Endothelial cell of umbilical vein (primary cell): ENCODE results near the gene CACNA1A. TPM values are rescaled to one million over a fixed set of nuclear protein-coding genes. Genes with fewer than 3 reads are reported as not detected.

Experiments
- BruUV-seq: library from RNA; stranded (reverse); fragments of 400-500 nt; replicated peaks from 2 replicates; lab custom pipeline; 2021; lab: Mats Ljungman, UMichigan
- CTCF ChIA-PET: fragments of 300-600, 350-600 bp; sonication (Branson Sonifier 250); formaldehyde crosslinking; loops from one replicate; lab custom pipeline; 2021; ENCODE audit warnings: antibody characterized with exemption, inconsistent platforms; lab: Charles Lee
- POLR2A ChIA-PET: fragments of 300-600, 350-600 bp; sonication (Branson Sonifier 250); formaldehyde crosslinking; loops from one replicate; lab custom pipeline; 2021; ENCODE audit warnings: antibody characterized with exemption, inconsistent platforms; lab: Charles Lee
- DNase-seq: peaks from one replicate; pipeline ENCODE4 v3.0.0-alpha.2; 2011; ENCODE audit warnings: low read depth, low spot score
- FAIRE-seq: peaks from 2 replicates; lab custom pipeline; 2011; peaks lifted over from hg19 to GRCh38; lab: Jason Lieb, UNC
- H2AFZ ChIP-seq: 2 replicates; pipeline ENCODE4 v1.6.0; 2012; ENCODE audit warnings: low read depth, low read length, control low read depth, inconsistent platforms
- H3K27ac ChIP-seq: 2 replicates; pipeline ENCODE4 v1.5.1; 2011; ENCODE audit warnings: low read depth, mild to moderate bottlenecking, control low read depth, low read length, moderate library complexity; ENCODE audit not compliant: insufficient read depth
- H3K27me3 ChIP-seq, 2 experiments: 2 replicates each; pipeline versions ENCODE4 v1.6.0 to v1.6.1; 2011; ENCODE audit warnings: low read length in 2 of 2, mixed read lengths in 1 of 2; ENCODE audit not compliant: control insufficient read depth in 2 of 2, insufficient read depth in 2 of 2
- H3K36me3 ChIP-seq, 2 experiments: 2 replicates in 1 of 2; 3 replicates in 1 of 2; pipeline ENCODE4 v1.5.1; 2011; ENCODE audit warnings: low read length in 2 of 2, mild to moderate bottlenecking in 1 of 2, moderate library complexity in 1 of 2; ENCODE audit not compliant: control insufficient read depth in 2 of 2, insufficient read depth in 2 of 2; ENCODE audit errors: extremely low read depth in 1 of 2
- H3K4me1 ChIP-seq: 3 replicates; pipeline ENCODE4 v1.5.1; 2011; ENCODE audit warnings: mild to moderate bottlenecking, low read length; ENCODE audit not compliant: control insufficient read depth, insufficient read depth; ENCODE audit errors: extremely low read depth
- H3K4me2 ChIP-seq: 2 replicates; pipeline ENCODE4 v1.6.1; 2011; ENCODE audit warnings: low read length, control low read depth, mixed read lengths; ENCODE audit not compliant: insufficient read depth
- H3K4me3 ChIP-seq, 3 experiments: fragments of 200-600 bp in 1 of 3; sonication (generic), shearing (Covaris generic) in 1 of 3; replicated peaks in 1 of 3; 2 replicates each; pipeline ENCODE4 v1.5.1; 2011 to 2016; ENCODE audit warnings: control low read depth in 3 of 3, low read length in 3 of 3, mild to moderate bottlenecking in 2 of 3, inconsistent platforms in 1 of 3, low read depth in 1 of 3, moderate library complexity in 1 of 3; ENCODE audit not compliant: insufficient read depth in 1 of 3
- H3K79me2 ChIP-seq: 2 replicates; pipeline ENCODE4 v1.6.0; 2012; ENCODE audit warnings: low read length, inconsistent platforms; ENCODE audit not compliant: control insufficient read depth, insufficient read depth
- H3K9ac ChIP-seq: replicated peaks from 2 replicates; pipeline ENCODE3; 2011; ENCODE audit warnings: low read length, control low read depth; ENCODE audit not compliant: insufficient read depth; ENCODE audit errors: extremely low read depth
- H3K9me1 ChIP-seq: replicated peaks from 3 replicates; pipeline ENCODE4 v1.6.0; 2011; ENCODE audit warnings: mild to moderate bottlenecking, low read length; ENCODE audit not compliant: control insufficient read depth, insufficient read depth; ENCODE audit errors: extremely low read depth
- H3K9me3 ChIP-seq: replicated peaks from 2 replicates; pipeline ENCODE4 v1.5.1; 2012; ENCODE audit warnings: low read length, inconsistent platforms; ENCODE audit not compliant: control insufficient read depth, insufficient read depth
- H4K20me1 ChIP-seq: replicated peaks from 2 replicates; pipeline ENCODE3; 2011; ENCODE audit warnings: mild to moderate bottlenecking, low read length; ENCODE audit not compliant: control insufficient read depth, insufficient read depth; ENCODE audit errors: extremely low read depth
- EZH2 ChIP-seq: IDR thresholded peaks from 2 replicates; pipeline ENCODE4 v1.6.1; 2012; ENCODE audit warnings: borderline replicate concordance, low read depth, mild to moderate bottlenecking, moderate library complexity, low read length, inconsistent platforms; ENCODE audit not compliant: severe bottlenecking
- FOS ChIP-seq: IDR thresholded peaks from 2 replicates; pipeline ENCODE4 v1.6.1; 2011; ENCODE audit warnings: mild to moderate bottlenecking, low read length, moderate library complexity, borderline replicate concordance; ENCODE audit not compliant: insufficient read depth
- GATA2 ChIP-seq: IDR thresholded peaks from 2 replicates; pipeline ENCODE4 v1.7.0; 2011; ENCODE audit warnings: low read depth, mild to moderate bottlenecking, moderate library complexity, mixed read lengths, low read length; ENCODE audit not compliant: insufficient read length, insufficient read depth
- JUN ChIP-seq: IDR thresholded peaks from 2 replicates; pipeline ENCODE4 v1.6.1; 2011; ENCODE audit warnings: borderline replicate concordance, low read depth; ENCODE audit not compliant: insufficient read length, insufficient read depth
- MYC ChIP-seq: IDR thresholded peaks from one replicate; pipeline ENCODE4 v1.6.1; 2011; ENCODE audit warnings: mild to moderate bottlenecking, low read depth, low read length
- POLR2A ChIP-seq: IDR thresholded peaks from 2 replicates; pipeline ENCODE4 v1.6.1; 2012; ENCODE audit warnings: low read depth, mild to moderate bottlenecking, control low read depth, low read length
- POLR2AphosphoS5 ChIP-seq: IDR thresholded peaks from 2 replicates; pipeline ENCODE4 v1.6.1; 2012; ENCODE audit warnings: low read depth, mild to moderate bottlenecking, control low read depth, low read length, moderate library complexity; ENCODE audit not compliant: insufficient read depth
- dilution Hi-C: fragments of 300-500 bp; cut with MboI; formaldehyde crosslinking; loops from one replicate; pipeline ENCODE4 v1.15.0; 2019; ENCODE audit warnings: low sequenced_read_pairs; ENCODE audit not compliant: extremely low pct_ligation_motif_present
- intact Hi-C: fragments of 100-400 bp; cut with micrococcal nuclease; formaldehyde crosslinking; loops from one replicate; pipeline ENCODE4 v1.10.0; 2022
- polyA plus RNA-seq, 4 experiments: library from polyadenylated mRNA; depleted of rRNA in 3 of 4; stranded (reverse) in 3 of 4; unstranded in 1 of 4; fragments of >200 nt; gene quantifications; 2 replicates each; pipeline versions ENCODE4 v1.2.1 to v1.2.3, GENCODE V29; 2011 to 2012; ENCODE audit warnings: missing spikeins in 1 of 4
- total RNA-seq: library from RNA; stranded (reverse); gene quantifications from 2 replicates; pipeline ENCODE4 v1.2.3, GENCODE V29; 2021
- TF ChIP-seq, protein P1 (sequence below): IDR thresholded peaks from 2 replicates; pipeline ENCODE4 v1.6.1; 2011; ENCODE audit not compliant: insufficient read depth, insufficient read length
- TF ChIP-seq, protein P2 (sequence below), 2 donors: IDR thresholded peaks; 1 replicate in 1 of 2; 2 replicates in 1 of 2; pipeline ENCODE4 v1.5.1; 2011; ENCODE audit warnings: low read length in 2 of 2, mild to moderate bottlenecking in 2 of 2, moderate library complexity in 2 of 2, control low read depth in 1 of 2, inconsistent platforms in 1 of 2, low read depth in 1 of 2; ENCODE audit not compliant: insufficient read depth in 1 of 2; ENCODE audit errors: extremely low read depth in 1 of 2

CACNA1A gene
- total and polyA plus RNA-seq, 2 donors (not counting 3 experiments of a cell fraction or from before 2014, with no cell fraction given), result 0.17 to 0.38 TPM

DNA sequence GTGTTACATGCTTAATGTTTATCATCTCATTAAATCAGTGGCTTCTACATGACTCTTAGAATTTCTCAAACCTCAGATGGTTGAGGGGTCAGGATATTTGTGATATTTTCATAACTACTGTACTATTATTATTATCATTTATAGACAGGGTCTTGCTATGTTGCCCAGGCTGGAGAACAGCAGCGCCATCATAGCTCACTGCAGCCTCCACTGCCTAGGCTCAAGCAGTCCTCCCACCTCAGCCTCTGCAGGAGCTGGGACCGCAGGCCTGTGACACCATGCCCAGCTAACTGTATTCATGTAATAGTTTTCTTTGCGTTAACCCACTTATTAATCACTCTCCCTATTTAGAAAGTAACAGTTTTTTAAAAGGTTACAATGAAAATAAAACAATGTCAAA is 346.6 kb downstream of the CACNA1A start:
- Histone ChIP-seq H3K36me3 (no peaks in the 10 kb centered on the region), H3K4me3 (no peak overlapping the region), H3K4me1 (peaks cover 40% of the 10 kb centered on the region), H3K9ac (no peak overlapping the region), H3K79me2 (peaks cover 6% of the 10 kb centered on the region), H3K9me3 (no peaks in the 10 kb centered on the region), H2AFZ (no peak overlapping the region), H3K9me1 (no peaks in the 10 kb centered on the region), H4K20me1 (no peaks in the 10 kb centered on the region), H3K4me2 (no peak overlapping the region), H3K27me3 (no peaks in the 10 kb centered on the region), H3K27ac (no peak overlapping the region)
- intact Hi-C loops, result no loop called here
- ChIA-PET POLR2A (no interaction called here), CTCF (no interaction called here)
- no peak for TF ChIP-seq MYC
- TF ChIP-seq, protein P1, sequence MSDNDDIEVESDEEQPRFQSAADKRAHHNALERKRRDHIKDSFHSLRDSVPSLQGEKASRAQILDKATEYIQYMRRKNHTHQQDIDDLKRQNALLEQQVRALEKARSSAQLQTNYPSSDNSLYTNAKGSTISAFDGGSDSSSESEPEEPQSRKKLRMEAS, result no peak
- no peak for TF ChIP-seq GATA2
- TF ChIP-seq POLR2A, result no peak
- TF ChIP-seq JUN, result no peak
- no peak for TF ChIP-seq EZH2
- no peak for TF ChIP-seq POLR2AphosphoS5
- TF ChIP-seq FOS, result no peak
- TF ChIP-seq, protein P2, sequence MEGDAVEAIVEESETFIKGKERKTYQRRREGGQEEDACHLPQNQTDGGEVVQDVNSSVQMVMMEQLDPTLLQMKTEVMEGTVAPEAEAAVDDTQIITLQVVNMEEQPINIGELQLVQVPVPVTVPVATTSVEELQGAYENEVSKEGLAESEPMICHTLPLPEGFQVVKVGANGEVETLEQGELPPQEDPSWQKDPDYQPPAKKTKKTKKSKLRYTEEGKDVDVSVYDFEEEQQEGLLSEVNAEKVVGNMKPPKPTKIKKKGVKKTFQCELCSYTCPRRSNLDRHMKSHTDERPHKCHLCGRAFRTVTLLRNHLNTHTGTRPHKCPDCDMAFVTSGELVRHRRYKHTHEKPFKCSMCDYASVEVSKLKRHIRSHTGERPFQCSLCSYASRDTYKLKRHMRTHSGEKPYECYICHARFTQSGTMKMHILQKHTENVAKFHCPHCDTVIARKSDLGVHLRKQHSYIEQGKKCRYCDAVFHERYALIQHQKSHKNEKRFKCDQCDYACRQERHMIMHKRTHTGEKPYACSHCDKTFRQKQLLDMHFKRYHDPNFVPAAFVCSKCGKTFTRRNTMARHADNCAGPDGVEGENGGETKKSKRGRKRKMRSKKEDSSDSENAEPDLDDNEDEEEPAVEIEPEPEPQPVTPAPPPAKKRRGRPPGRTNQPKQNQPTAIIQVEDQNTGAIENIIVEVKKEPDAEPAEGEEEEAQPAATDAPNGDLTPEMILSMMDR (IDR thresholded peaks at IDR 0.05; ENCODE audit: extremely low read depth in 1 of 2, insufficient read depth in 1 of 2, low read depth in 1 of 2, low read length in 2 of 2), result no peak
- no peak for DNase-seq
- FAIRE-seq, result no peak
- dilution Hi-C loops, result no loop called here
- no TSS peak for BruUV-seq
